ENCODE measurements around the gene NKAPD1.
A peak's percentile ranks its signal among the peaks of the same experiment; 100 is the strongest.
"Not testable (repeated sequence)": the region's sequence is repeated elsewhere in the genome, so short reads cannot be mapped to it uniquely, and the experiment has no call there.

The NKAPD1 gene, protein sequence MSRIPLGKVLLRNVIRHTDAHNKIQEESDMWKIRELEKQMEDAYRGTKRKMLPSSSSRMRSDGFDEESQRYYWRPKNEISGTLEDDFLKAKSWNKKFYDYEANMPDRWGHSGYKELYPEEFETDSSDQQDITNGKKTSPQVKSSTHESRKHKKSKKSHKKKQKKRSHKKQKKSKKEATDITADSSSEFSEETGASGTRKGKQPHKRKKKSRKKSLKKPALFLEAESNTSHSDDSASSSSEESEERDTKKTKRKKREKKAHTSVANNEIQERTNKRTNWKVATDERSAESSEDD

DNA sequence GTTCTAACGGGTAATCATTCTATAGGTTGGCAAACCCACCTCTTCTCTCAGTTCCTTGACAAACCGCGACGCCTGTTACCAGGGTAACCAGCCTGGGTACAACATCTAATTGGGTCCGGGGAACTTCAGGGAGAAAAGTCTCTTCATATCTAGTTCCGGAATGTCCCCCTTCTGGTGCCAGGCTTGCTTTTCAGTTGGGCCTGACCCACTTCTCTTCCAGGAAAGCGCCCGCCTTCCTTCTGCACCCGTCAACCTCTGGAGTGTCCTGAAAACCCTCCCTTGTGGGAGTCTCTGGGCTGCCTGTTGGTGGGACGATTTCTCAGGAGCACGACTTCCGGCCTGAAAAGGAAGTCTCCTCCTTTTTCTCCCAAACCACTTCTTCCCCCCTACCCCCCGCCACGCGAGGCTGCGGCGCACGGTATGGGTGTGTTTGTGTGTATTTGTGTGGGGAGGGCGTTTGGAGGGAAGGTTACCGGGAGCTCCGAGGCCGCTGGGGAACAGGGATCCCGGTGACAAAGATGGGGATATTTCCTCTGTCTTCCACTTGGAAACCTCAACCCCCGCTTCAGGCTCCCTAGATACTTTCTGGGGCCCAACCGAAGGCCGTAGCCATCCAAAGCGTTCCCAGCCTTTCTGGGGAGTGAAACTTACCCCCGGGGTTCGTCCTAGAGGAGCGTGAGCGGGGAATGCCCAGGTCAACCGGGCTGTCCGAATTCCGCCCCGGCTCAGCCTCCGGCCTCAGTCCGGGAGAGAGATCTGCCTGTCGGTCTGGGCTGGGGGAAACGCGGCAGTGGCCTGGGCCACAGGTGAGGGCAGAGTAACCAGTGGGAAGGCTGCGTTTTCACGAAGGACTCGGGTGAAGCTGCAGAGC, at the start of gene NKAPD1, which contains the start of gene PIH1D2:
Gene NKAPD1, plus strand, starts transcription at position 359 of the 871 bp plus-strand sequence. CDS start 1,276 bp downstream, outside the sequence.
Gene PIH1D2, minus strand, starts transcription at position 77 of the 871 bp plus-strand sequence. CDS start 843 bp downstream, outside the sequence.
- peak; percentile 85 for DNase-seq (ENCODE audit: low spot score)

DNA sequence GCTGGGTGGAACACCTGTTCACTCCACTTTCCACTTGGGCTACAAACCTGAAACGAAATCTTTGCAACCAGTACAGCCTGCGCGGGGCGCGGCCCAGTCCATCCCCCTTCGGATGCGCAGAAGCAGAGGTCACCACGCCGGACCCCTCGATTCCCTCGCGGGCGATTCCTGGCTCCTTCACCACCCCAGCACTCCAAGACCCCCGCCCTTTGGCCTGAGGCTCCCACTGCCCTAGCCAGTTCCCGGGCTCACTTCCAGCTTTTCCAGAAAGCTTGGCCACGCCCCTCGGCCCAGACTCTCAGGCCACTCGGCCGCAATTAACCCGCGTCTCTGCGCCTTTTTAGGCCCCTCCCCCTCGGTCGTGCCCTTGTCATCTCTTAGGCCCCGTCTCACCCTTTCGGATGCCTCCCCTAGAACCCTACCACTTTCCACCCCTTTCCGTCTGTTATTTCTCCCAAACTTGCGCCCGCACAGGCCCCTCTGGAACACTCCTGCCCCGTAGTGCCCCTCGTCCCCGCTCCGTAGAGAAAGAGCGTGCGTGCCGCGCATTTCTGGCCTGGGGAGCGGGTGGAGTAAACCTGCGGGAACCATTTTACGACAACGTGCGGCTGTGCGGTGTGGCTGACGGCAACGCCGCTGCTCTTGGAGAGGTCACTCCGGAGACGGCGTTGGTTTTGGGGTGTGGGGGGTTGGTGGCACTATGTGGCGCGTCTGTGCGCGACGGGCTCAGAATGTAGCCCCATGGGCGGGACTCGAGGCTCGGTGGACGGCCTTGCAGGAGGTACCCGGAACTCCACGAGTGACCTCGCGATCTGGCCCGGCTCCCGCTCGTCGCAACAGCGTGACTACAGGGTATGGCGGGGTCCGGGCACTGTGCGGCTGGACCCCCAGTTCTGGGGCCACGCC, 49.1 kb upstream of the NKAPD1 start, which contains the start of gene DLAT:
Gene DLAT, plus strand, starts transcription at position 636 of the 906 bp plus-strand sequence. Its CDS starts 65 bp downstream, at position 701.
- DNase-seq (ENCODE audit: low spot score) = peak; percentile 89

DNA sequence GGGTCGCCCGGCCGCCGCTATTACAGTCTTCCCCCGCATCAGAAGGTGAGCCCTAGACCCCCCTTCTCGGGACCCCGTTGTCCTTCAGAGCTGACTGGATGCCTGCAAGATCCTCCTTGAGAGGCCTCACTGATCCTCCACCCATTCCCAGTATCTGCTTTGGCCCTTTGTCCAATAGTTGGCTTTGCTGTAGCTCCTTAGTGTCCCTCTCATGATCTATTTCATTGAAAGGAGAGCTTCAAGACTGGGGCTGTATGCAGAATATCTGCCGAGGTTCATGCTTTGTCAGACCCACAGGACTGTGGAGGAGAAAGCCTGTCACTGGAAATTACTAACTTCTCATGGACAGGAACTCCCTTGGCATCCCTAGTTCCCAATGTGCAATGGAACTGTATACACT, 48.4 kb upstream of the NKAPD1 start:
- no peak for DNase-seq (ENCODE audit: low spot score)

DNA sequence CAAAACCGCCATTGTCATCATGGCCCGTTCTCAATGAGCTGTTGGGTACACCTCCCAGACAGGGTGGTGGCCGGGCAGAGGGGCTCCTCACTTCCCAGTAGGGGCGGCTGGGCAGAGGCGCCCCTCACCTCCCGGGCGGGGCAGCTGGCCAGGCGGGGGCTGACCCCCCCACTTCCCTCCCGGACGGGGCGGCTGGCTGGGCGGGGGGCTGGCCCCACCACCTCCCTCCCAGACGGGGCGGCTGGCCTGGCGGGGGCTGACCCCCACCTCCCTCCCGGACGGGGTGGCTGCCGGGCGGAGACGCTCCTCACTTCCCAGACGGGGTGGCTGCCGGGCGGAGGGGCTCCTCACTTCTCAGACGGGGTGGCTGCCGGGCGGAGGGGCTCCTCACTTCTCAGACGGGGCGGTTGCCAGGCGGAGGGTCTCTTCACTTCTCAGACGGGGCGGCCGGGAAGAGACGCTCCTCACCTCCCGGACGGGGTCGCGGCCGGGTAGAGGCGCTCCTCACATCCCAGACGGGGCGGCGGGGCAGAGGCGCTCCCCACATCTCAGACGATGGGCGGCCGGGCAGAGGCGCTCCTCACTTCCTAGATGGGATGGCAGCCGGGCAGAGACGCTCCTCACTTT, 47.2 kb upstream of the NKAPD1 start:
- not testable (repeated sequence) for DNase-seq (ENCODE audit: low spot score)

DNA sequence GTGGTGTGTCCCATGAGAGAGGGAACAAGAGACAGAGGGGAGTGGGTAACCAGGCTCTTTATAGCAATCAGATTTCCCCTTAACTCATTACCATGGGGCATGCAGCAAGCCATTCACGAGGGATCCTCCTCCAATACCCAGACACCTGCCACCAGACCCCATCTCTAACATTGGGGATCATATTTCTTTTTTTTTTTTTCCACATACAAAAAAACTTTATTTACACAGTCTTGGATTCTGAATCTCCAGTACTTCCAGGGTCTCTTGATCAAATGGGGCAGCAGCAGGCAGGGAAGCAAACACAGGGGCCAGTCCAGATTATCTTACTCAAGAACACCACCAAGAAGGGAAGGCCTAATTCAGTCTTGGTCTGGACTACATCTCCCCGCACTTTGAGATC, 44.6 kb upstream of the NKAPD1 start:
- DNase-seq (ENCODE audit: low spot score) = no peak

DNA sequence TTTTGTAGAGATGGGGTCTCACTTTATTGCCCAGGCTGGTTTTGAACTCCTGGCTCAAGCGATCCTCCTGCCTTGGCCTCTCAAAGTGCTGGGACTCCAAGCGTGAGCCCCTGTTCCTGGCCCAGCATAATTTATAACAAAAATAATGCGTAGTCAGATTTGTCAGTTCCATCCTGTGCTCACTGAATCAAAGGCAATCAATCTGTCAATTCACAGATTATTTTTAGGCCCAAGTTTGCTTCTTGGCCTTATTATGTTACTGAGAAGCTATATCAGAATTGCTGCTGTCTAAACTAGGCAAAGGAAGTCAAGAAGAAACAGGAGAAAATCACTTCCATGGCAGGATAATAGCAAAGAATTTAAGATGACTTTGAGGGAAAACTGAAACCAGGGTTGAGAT, 40.2 kb upstream of the NKAPD1 start:
- DNase-seq (ENCODE audit: low spot score) = no peak

DNA sequence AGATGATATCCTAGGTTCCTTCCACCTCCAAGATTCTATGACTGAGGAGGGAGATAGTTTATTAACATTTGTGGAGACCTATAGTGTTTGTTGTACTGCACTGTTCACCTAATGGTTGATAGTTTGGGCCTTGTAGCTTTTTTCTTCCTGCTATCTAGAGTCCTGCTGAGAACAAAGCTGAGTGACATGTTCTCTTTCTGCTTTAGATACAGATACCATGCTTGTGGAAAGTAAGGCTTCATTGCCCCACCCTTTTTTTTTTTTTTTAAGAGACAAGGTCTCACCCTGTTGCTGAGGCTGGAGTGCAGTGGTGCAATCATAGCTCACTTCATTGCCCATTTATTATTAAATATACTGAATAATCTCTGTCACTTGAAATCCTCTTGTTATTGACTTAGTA, 36.6 kb upstream of the NKAPD1 start:
- DNase-seq (ENCODE audit: low spot score) = no peak

DNA sequence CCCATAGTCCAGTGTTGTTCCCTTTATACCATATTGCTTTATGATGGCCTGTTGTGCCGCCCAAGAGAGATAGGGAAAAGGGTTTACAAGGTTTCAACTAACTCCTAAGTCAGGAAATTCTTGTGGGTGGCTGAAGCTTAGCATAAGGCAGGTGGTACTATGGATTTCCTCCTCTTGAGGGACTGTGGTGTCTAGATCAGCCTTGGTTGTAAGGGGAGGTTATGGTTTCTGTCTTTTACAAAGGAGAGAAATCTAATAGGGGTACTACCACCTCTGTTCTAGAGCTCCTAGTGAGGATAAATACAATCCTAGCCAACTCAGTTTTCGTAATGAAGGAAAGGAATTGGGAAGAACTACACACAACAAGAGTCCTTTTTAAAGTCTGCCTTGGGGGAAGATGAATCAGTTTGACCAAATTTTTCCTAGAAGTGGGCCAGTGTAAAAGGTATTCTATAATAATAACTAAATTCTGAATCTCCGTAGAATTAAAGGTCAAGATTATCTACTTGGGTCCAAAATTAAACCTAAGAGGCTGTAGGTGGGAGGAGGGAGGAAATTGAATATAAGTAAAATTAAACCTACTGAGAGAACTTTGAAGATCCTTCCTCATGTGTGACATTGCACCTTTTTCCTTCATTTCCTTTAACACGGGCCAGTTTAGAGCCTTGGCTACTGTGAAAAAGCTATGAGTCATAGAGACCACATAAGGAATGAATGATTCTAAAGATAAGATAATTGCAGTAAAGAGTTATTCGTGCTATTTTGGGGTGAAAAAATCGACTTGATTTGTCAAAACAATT, 31.7 kb upstream of the NKAPD1 start:
- DNase-seq (ENCODE audit: low spot score) = no peak

DNA sequence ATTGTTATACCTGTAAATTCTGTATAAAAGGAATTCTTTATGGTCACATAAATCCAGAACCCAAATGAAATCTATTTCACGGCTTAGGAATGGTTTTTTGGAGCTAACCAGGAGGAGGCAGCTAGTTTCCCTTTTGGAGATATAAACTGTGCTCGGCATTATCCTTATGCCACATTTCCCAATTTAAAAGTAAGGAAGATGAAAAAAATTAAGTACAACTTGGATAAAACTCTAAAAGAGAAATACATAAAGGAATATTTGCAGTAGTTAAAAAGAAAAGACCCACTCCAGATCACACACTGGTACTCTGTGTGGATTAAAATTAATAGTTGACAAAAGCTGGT, 31.2 kb upstream of the NKAPD1 start:
- DNase-seq (ENCODE audit: low spot score) = no peak

DNA sequence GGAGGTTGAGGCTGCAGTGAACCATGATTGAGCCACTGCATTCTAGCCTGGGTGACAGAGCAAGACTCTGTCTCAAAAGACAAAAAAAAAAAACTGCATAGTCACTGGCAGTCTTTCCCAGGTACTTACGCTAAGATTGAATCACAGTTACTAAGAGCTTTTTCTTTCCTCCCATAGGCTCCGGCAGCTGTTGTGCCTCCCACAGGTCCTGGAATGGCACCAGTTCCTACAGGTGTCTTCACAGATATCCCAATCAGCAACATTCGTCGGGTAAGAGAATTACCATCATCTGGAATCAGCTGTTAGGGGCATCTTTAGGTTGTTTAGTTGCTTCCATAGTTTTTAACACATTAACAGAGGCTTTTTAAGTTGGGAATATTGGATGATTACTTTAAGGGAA, 29.1 kb upstream of the NKAPD1 start:
- no peak for DNase-seq (ENCODE audit: low spot score)

DNA sequence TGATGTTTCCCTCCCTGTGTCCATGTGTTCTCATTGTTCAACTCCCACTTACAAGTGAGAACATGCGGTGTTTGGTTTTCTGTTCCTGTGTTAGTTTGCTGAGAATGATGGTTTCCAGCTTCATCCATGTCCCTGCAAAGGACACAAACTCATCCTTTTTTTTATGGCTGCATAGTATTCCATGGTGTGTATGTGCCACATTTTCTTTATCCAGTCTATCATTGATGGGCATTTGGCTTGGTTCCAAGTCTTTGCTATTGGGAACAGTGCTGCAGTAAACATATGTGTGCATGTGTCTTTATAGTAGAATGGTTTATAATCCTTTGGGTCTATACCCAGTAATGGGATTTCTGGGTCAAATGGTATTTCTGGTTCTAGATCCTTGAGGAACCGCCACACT, 27.5 kb upstream of the NKAPD1 start:
- not testable (repeated sequence) for DNase-seq (ENCODE audit: low spot score)

DNA sequence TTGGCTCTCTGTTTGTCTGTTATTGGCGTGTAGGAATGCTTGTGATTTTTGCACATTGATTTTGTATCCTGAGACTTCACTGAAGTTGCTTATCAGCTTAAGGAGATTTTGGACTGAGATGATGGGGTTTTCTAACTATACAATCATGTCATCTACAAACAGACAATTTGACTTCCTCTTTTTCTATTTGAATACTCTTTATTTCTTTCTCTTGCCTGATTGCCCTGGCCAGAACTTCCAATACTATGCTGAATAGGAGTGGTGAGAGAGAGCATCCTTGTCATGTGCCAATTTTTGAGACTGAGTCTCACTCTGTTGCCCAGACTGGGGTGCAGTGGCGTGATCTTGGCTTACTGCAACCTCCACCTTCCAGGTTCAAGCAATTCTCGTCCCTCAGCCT, 25.8 kb upstream of the NKAPD1 start:
- DNase-seq (ENCODE audit: low spot score) = not testable (repeated sequence)

DNA sequence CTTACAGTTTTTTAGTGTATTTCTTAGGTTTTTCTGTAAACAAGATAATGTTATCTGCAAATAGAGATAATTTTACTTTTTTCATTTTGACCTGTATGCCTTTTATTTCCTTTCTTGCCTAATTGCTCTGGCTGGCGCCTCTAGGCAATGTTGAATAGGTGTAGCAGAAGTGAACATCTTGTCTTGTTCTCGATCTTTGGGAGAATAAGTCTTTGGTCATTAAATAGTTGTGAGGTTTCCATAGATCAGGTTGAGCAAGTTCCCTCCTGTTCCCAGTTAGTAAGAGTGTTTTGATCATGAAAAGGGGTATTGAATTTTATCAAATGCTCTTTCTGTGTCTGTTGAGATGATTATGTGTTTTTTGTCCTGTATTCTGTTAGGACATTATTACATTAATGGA, 24.3 kb upstream of the NKAPD1 start:
- no peak for DNase-seq (ENCODE audit: low spot score)

DNA sequence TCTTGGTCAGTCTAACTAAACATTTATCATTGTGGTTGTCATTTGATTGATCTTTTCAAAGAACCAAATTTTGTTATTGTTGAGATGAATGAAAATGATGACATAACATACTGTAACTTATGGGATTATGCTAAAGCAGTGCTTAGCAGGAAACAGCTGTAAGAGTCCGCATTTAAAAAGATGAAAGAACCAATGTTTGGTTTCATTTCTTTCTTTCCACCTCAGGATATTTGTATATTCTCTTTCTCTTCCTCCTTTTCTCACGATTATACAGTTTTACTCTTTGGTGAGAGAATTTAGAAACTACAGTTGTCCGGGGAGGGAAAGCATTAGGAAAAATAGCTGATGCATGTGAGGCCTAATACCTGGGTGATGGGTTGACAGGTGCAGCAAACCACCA, 23.4 kb upstream of the NKAPD1 start:
- DNase-seq (ENCODE audit: low spot score) = no peak

DNA sequence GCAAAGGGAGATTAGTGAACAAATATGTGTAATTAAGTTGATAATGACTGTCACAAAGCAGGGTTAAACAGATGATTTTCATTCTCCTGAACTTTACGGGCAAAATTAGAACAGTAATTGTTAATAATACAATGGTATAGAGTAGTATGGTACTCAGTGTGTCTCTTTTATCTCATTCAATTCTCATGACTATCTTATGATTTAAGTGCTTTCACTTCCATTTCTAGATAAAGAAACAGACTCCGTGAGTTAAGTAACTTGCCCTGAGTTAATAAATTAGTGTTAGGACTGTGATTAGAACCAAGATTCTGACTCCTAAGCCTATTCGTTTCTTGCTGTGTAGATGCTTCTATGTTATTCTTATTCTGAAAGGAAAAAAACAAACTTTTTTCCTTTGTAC, 22.3 kb upstream of the NKAPD1 start:
- no peak for DNase-seq (ENCODE audit: low spot score)

DNA sequence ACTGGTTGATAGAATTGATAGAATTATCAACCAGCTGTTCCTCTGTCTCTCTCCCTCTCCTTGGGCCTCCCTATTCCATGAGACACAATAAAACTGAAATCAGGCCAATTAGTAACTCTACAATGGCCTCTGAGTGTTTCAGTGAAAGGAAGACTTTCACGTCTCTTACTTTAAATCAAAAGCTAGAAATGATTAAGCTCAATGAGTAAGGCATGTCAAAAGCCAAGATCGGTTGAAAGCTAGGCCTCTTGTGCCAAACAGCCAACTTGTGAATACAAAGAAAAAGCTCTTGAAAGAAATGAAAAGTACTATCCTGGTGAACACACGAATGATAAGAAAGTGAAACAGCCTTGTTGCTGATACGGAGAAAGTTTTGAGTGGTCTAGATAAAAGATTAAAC, 16.9 kb upstream of the NKAPD1 start:
- DNase-seq (ENCODE audit: low spot score) = no peak

DNA sequence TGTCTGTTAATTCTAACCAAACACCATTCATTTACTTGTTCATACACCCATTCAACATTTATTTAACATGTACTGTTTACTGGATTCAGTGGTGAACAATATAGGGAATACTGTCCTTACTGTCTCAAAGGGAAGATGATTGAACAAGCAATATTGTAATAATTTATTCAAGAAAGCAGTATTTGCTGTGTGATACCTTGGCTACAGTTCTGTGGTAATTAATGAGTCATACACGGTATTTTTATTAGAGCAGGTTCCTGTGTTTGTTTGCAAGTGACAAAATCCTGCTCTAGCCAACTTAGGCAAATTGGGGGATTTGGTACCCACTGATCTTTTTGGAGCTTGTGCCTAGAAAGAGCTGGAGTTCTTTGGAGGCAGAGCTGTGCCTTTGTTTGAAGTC, 16.0 kb upstream of the NKAPD1 start:
- DNase-seq (ENCODE audit: low spot score) = no peak

DNA sequence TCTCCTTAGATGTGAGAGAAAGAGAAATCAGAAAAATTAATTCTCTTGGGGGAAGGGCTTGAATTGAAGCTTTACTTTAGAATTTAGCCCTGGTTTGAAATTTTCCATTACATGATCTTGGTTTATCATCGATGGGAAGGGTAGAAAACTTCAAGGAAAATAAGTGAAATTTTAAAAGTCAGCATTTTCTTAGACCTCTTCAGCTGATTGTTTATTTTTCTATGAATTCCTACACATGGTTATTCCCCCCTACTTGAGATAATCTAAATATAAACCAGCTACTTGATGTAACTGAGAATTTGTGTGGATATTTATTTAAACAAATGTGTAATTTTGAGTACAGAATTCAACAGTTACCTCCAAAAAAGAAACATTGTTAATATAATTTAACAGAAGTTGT, 11.2 kb upstream of the NKAPD1 start:
- no peak for DNase-seq (ENCODE audit: low spot score)

DNA sequence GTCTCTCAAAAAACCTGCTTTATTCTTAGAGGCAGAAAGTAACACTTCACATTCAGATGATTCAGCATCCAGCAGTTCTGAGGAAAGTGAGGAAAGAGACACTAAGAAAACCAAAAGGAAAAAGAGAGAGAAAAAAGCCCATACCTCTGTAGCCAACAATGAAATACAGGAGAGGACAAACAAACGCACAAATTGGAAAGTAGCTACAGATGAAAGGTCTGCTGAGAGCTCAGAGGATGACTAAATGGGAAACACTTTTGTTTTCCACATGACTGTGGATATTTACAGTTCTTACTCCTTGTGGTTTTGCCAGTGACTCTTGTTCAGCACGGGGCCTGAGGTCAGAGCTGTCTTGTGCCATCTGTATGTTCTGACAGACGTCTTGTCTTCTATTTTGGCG, 8.6 kb downstream of the NKAPD1 start:
- DNase-seq (ENCODE audit: low spot score) = no peak

DNA sequence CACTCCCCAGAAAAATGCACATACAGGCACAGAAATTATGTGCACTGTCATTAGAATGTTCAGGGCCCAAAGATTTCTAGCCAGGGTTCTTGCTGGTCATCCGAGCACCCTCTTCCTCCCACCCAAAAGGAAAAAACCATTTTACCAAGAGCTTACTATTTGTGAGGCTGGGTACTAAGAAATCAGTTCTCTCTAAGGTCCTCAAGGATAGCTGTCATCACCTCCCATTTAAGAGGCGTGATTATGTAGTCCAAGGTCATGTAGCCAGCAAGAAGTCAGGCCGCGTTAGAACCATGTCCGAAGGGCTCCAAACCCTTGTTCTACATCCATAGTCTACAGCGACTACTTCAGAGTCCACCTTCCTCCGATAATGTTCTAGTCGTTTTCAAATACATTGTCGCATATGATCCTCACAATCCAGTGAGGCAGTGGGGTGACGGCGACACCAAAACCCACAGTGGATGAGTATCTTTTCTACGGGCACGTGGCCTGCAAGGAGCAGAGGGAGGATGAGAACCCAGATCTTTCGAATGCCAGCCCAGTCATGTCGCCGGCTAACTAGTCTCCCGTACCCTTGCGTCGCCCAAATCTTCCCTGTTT, 11.8 kb downstream of the NKAPD1 start:
- DNase-seq (ENCODE audit: low spot score) = peak; percentile 61
